Suppressor macrophage treated with lipopolysaccharide for 1 hour (primary cell): ENCODE data around the gene DMKN.

Source experiments
- DNase-seq, 3 donors: peaks; one replicate each; pipeline ENCODE4 v3.0.0-alpha.2; 2020 to 2022

Gene DMKN

GRCh38 chr19:35513628-35514281 lies at the start of gene DMKN:
TSS of gene DMKN (minus strand) at chr19:35513649. CDS start at chr19:35513475, 174 bp downstream.
- DNase-seq, result no peak

- no peak for DNase-seq
Measured at GRCh38 chr19:35562776-35563175, 49.3 kb upstream of the DMKN start.

- no peak for DNase-seq
Measured at GRCh38 chr19:35562336-35562735, 48.9 kb upstream of the DMKN start.

- no peak for DNase-seq
Measured at GRCh38 chr19:35561436-35561835, 48.0 kb upstream of the DMKN start.

GRCh38 chr19:35560677-35561076 lies 47.2 kb upstream of the DMKN start:
- no peak for DNase-seq

GRCh38 chr19:35560271-35560670 lies 46.8 kb upstream of the DMKN start:
- DNase-seq, result no peak

GRCh38 chr19:35559781-35560180 lies 46.3 kb upstream of the DMKN start:
- DNase-seq, result no peak

- DNase-seq, result no peak
Measured at GRCh38 chr19:35559281-35559659, 45.8 kb upstream of the DMKN start.

- DNase-seq, result no peak
Measured at GRCh38 chr19:35558400-35559280, 45.2 kb upstream of the DMKN start.

- peak; percentile 60 to 77 (median 63) for DNase-seq
Measured at GRCh38 chr19:35557539-35558399, 44.3 kb upstream of the DMKN start.

- DNase-seq, result no peak
Measured at GRCh38 chr19:35556846-35557538, 43.5 kb upstream of the DMKN start.

GRCh38 chr19:35556025-35556590 lies 42.7 kb upstream of the DMKN start:
- no peak for DNase-seq

GRCh38 chr19:35555301-35556005 lies 42.0 kb upstream of the DMKN start:
- DNase-seq, result peak in 1 of 3 donors; percentile 13

GRCh38 chr19:35554076-35554475 lies 40.6 kb upstream of the DMKN start:
- no peak for DNase-seq

- no peak for DNase-seq
Measured at GRCh38 chr19:35553385-35554000, 40.0 kb upstream of the DMKN start.

- no peak for DNase-seq
Measured at GRCh38 chr19:35552534-35553384, 39.3 kb upstream of the DMKN start.

- no peak for DNase-seq
Measured at GRCh38 chr19:35551091-35551810, 37.8 kb upstream of the DMKN start.

GRCh38 chr19:35549879-35550523 lies 36.6 kb upstream of the DMKN start:
- DNase-seq, result no peak
